ENCODE measurements around the gene CARS1.
"Not testable (repeated sequence)": the region's sequence is repeated elsewhere in the genome, so short reads cannot be mapped to it uniquely, and the experiment has no call there.

The CARS1 gene

DNA sequence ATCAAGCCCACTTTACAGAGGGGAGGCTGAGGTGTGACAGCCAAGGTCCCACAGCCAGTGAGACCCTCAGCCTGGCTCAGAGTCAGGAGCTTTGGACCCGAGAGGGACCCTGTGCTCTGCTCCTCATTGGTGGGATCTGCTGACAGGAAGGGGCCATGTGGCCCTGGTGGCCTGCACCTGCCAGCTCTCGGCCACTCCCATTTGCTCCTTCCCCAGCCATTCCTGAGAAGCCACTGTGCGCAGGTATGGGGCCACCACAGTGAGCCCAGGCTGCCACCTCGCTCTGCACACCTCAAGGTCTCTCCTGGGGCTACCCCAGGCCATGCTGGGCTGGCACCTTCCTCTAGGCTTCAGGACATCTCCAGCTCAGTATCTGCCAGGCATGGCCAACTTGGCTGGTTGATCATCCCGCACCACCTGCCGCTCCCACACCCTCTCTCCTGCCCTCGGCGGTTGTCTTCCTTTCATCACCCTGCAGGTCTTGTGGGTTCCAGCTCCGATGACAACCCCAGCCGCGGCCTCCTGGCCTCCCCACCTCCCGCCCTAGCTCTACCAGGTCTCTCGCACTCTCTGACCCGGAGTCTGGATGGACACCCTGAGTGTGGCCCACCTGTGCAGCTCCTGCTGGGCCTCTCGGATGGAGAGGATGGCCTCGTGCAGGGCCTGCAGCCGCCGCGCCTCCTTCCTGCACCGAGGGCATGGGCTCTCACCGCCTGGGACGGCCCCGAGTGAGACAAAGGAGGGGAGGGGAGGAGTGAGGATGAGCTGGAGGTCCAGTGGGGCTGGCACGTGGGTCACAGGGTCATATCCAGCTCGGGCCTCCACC is 32.2 kb upstream of the CARS1 start:
- no peak for DNase-seq (ENCODE audit: low read depth)

GRCh38 chr11:3088806-3089205 is 31.6 kb upstream of the CARS1 start:
- no peak for DNase-seq (ENCODE audit: low read depth)

DNA sequence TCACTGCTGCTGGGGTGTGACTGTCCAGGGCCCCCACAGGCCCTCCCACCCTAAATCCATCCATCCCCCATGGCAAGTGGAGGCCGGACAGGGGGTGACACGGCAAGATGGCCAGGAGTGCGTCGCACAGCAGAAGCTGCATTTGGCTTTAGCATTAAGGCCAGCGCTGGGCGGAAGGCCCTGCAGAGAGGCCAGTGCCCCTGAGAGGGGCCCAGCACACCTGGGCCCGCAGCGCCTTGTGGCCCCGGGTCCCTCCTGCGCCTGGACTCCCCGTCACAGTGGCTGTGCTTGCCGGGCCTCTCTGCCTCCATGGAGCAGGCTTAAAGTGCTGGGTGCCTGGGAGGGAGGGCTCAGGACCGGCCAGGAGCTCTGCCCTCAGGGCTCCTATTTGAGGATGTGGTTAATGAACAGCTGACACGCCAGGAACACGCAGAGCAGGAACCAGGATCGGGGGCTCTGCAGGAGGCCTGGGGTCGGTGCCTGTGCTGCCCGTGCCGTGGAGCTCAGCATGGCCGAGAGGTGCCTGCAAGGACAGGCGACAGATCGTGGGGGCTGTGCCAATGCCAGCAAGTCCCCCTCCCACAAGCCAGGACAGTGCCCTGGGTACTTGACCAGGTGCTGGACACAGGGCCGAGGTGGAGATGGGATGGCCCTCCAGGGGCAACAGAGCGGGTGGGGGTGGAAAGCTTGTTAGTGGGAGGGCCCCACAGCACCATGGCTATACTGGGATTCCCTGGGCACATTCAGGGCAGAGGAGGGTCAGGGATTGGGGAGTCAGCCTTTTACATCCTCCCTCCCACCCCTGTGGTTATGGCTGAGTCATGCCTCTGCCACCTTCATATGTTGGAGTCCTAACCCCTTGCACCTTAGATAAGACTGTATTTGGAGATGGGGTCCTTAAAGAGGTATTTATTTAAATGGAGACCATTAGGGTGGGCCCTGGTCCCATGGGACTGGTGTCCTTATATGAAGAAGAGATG is 30.9 kb upstream of the CARS1 start:
- no peak for DNase-seq (ENCODE audit: low read depth)

- no peak for DNase-seq (ENCODE audit: low read depth)
These were observed 30.1 kb upstream of the CARS1 start for GRCh38 chr11:3087373-3087772.

DNA sequence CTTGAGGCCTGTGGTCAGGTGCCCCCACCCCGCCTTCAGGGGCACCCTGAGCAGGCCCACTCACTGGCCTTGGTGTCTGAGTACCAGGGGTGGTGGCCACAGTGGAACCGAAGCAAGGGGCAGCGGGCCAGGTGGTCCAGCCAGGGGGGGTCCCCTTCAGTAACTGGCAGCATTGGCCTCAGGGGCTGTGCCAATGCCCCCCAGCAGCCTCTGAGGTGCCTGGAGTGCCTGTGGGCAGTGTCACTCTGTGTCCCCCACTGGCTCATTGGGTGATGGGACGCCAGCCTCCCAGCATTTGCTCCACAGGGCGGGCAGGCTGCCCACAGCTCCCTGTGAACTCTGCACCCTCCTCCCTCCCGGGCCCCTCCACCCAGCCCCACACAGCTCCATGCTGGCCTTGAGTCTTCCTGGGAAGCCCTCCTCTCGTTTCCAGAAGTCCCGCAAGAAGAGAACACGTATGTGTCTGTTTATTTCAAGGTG is 29.5 kb upstream of the CARS1 start:
- no peak for DNase-seq (ENCODE audit: low read depth)

- no peak for DNase-seq (ENCODE audit: low read depth)
These were observed 28.9 kb upstream of the CARS1 start for GRCh38 chr11:3086114-3086513.

- peak; percentile 23 for DNase-seq (ENCODE audit: low read depth)
These were observed 27.8 kb upstream of the CARS1 start for GRCh38 chr11:3085052-3085451.

GRCh38 chr11:3083321-3083720 is 26.1 kb upstream of the CARS1 start:
- no peak for DNase-seq (ENCODE audit: low read depth)

DNA sequence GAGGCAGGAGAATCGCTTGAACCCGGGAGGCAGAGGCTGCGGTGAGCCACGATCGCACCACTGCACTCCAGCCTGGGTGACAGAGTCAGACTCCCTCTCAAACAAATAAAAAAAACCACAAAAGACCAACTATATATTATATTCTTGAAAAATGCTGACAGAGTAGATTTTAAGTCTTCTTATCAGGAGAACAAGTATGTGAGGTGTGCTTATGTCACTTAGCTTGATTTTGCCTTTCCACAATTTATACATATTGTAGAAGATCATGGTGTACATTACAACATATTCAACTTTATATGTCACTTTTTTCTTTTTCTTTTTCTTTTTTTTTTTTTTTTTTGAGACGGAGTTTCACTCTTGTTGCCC is 24.1 kb upstream of the CARS1 start:
- DNase-seq (ENCODE audit: low read depth): no peak

GRCh38 chr11:3080733-3081385 is 23.6 kb upstream of the CARS1 start:
- no peak for DNase-seq (ENCODE audit: low read depth)

GRCh38 chr11:3080104-3080503 is 22.9 kb upstream of the CARS1 start:
- no peak for DNase-seq (ENCODE audit: low read depth)

DNA sequence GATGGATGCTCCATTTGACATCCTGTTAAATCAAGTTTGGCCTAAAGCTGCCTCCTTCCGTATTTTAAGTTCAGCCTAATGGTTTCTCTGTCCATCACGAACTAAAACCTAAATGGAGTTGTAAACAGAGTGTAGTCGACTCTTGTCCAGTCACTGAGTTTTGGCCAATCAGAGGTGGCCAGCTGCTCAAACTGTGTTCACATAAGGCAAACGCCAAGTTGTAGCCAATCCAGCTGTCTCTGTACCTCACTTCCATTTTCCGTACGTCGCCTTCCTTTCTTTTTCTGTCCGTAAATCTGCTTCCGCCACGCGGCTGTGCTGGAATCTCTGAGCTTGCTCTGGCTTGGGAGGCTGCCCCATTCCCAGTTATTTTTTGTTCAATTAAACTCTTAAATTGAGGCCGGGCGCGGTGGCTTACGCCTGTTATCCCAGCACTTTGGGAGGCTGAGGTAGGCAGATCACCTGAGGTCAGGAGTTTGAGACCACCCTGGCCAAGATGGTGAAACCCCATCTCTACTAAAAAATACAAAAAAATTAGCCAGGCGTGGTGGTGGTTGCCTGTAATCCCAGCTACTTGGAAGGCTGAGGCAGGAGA is 20.7 kb upstream of the CARS1 start:
- DNase-seq (ENCODE audit: low read depth): no peak

- no peak for DNase-seq (ENCODE audit: low read depth)
These were observed 20.1 kb upstream of the CARS1 start for GRCh38 chr11:3077189-3077836.

GRCh38 chr11:3074912-3075589 is 17.8 kb upstream of the CARS1 start:
- no peak for DNase-seq (ENCODE audit: low read depth)

GRCh38 chr11:3073029-3073435 is 15.8 kb upstream of the CARS1 start:
- DNase-seq (ENCODE audit: low read depth): peak; percentile 98

GRCh38 chr11:3069425-3069824 is 12.2 kb upstream of the CARS1 start:
- DNase-seq (ENCODE audit: low read depth): no peak

- DNase-seq (ENCODE audit: low read depth): not testable (repeated sequence)
These were observed 9.1 kb upstream of the CARS1 start for GRCh38 chr11:3066308-3066707.

GRCh38 chr11:3064709-3065108 is 7.5 kb upstream of the CARS1 start:
- not testable (repeated sequence) for DNase-seq (ENCODE audit: low read depth)

DNA sequence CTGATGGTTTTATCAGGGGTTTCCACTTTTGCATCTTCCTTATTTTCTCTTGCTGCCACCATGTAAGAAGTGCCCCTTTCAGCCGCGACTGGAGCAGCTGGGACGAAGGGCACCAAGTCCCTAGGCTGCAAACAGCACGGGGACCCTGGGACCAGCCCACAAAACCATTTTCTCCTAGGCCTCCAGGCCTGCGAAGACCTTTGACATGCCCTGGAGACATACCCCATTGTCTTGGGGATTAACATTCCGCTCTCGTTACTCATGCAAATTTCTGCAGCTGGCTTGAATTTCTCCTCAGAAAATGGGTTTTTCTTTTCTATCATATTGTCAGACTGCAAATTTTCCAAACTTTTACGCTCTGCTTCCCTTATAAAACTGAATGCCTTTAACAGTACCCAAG is 6.7 kb upstream of the CARS1 start:
- DNase-seq (ENCODE audit: low read depth): peak; percentile 47

- DNase-seq (ENCODE audit: low read depth): not testable (repeated sequence)
These were observed 6.2 kb upstream of the CARS1 start for GRCh38 chr11:3063432-3063831.

All from fibroblast of gingiva (primary cell).